HFFc6 (cell line): Measurements from ENCODE around the gene ABL2. TPM values are rescaled to one million over a fixed set of nuclear protein-coding genes. Genes with fewer than 3 reads are reported as not detected.

Source experiments
- DNase-seq: peaks from one replicate; pipeline ENCODE4 v3.0.0-alpha.2; 2018
- H3K27ac Mint-ChIP-seq: 2 replicates; pipeline ENCODE4 v1.8.0; 2020; ENCODE audit warnings: mild to moderate bottlenecking, mixed read lengths
- H3K27me3 Mint-ChIP-seq: 2 replicates; pipeline ENCODE4 v1.8.0; 2021; ENCODE audit warnings: mild to moderate bottlenecking, moderate library complexity, mixed read lengths; ENCODE audit not compliant: insufficient read depth
- H3K36me3 Mint-ChIP-seq: 2 replicates; pipeline ENCODE4 v1.8.0; 2021; ENCODE audit warnings: low read depth, mixed read lengths
- H3K4me1 Mint-ChIP-seq: 2 replicates; pipeline ENCODE4 v1.8.0; 2020; ENCODE audit warnings: low read depth, mixed read lengths
- H3K4me3 Mint-ChIP-seq: 2 replicates; pipeline ENCODE4 v1.8.0; 2020; ENCODE audit warnings: mild to moderate bottlenecking, moderate library complexity, mixed read lengths
- H3K9me3 Mint-ChIP-seq: 2 replicates; pipeline ENCODE4 v1.8.0; 2020; ENCODE audit warnings: mild to moderate bottlenecking, mixed read lengths
- CTCF ChIP-seq: fragments of 200-600 bp; sonication (generic); IDR thresholded peaks from 2 replicates; pipeline ENCODE4 v1.5.0; 2021; ENCODE audit warnings: antibody characterized with exemption, mild to moderate bottlenecking
- total RNA-seq, 6 experiments: library from RNA; stranded (reverse); fragmentation: NEBNext Ultra II Directional; extraction: Animal tissue kit (Norgen Biotek cat#: 25700); gene quantifications; 2 replicates in 1 of 6; 3 replicates in 5 of 6; pipeline ENCODE4 v1.2.3, GENCODE V29; 2021

The ABL2 gene
- total RNA-seq, 6 experiments from 2014 or later, result 54.1 to 65.9 (median 61.2) TPM

DNA sequence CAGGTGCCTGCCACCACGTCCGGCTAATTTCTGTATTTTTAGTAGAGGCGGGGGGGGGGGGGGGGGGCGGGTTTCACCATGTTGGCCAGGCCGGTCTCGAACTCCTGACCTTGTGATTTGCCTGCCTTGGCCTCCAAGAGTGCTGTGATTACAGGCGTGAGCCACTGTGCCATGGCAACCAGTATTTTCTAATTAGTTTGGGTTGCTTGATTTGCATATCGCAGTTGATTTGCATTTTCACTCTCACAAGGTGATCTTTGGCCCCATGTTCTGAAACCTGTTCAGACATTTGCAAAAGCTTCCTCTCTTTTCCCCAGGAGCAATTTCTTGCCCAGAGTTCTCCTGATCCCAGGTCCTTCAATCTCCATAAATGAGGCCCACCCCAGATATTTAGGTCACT, 145.9 kb downstream of the ABL2 start:
- peaks cover 6% of the 10 kb centered on the region; the same call in 1 of the 2 replicates for H3K27me3 Mint-ChIP-seq
- TF ChIP-seq CTCF, result no peak
- peaks cover 25% of the 10 kb centered on the region for H3K4me1 Mint-ChIP-seq
- peak overlapping the region; percentile 98 for H3K4me3 Mint-ChIP-seq
- no peaks in the 10 kb centered on the region for H3K9me3 Mint-ChIP-seq
- peaks cover 4% of the 10 kb centered on the region; the same call in 1 of the 2 replicates for H3K36me3 Mint-ChIP-seq
- DNase-seq, result no peak
- H3K27ac Mint-ChIP-seq, result peak overlapping the region; percentile 44

- peak; percentile 33 for DNase-seq
- H3K9me3 Mint-ChIP-seq, result no peaks in the 10 kb centered on the region
- no peak for TF ChIP-seq CTCF
- H3K4me1 Mint-ChIP-seq, result peaks cover 30% of the 10 kb centered on the region
- H3K27ac Mint-ChIP-seq, result peak overlapping the region; percentile 95
- peaks cover 6% of the 10 kb centered on the region; the same call in 1 of the 2 replicates for H3K27me3 Mint-ChIP-seq
- peaks cover 3% of the 10 kb centered on the region; the same call in 1 of the 2 replicates for H3K36me3 Mint-ChIP-seq
- peak overlapping the region; percentile 98 for H3K4me3 Mint-ChIP-seq
These were observed 146.5 kb downstream of the ABL2 start for GRCh38 chr1:179082999-179083335.

DNA sequence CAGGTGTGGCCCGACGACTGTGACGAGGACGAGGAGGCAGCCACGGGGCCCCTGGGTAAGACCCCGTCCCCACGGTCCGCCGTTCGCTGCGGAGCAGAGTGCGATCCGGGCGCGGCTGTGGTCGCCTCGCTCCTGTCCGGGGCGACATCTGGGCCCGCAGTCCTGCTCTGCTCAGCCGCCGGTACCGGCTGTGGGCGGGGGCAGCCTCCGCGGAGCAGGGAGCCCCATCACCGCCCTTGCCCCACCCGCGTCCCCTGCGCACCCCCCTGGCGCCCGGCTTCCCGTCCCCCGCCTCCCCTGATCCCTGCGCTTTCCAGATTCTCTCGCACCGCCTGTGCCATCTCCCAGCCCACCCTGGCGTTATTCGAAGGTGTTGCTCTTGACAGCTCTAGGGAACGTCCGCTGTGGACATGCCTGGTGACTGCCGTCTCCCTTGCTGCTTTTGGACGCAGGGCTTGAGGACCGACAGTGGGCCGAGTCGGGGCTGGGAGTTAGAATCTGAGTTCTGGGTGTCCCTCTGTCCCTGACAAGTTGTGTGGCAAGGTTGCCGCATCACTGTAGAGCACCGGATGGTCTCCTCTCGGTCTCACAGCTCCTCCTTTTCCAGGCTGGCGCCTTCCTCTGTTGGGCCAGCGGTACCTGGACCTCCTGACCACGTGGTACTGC, 147.0 kb downstream of the ABL2 start:
- no peak for DNase-seq
- Mint-ChIP-seq H3K36me3 (peaks cover 3% of the 10 kb centered on the region; the same call in 1 of the 2 replicates), H3K27ac (peak overlapping the region; percentile 95), H3K9me3 (no peaks in the 10 kb centered on the region), H3K4me3 (peak overlapping the region; percentile 98), H3K4me1 (peaks cover 35% of the 10 kb centered on the region), H3K27me3 (peaks cover 6% of the 10 kb centered on the region; the same call in 1 of the 2 replicates)
- TF ChIP-seq CTCF, result no peak

DNA sequence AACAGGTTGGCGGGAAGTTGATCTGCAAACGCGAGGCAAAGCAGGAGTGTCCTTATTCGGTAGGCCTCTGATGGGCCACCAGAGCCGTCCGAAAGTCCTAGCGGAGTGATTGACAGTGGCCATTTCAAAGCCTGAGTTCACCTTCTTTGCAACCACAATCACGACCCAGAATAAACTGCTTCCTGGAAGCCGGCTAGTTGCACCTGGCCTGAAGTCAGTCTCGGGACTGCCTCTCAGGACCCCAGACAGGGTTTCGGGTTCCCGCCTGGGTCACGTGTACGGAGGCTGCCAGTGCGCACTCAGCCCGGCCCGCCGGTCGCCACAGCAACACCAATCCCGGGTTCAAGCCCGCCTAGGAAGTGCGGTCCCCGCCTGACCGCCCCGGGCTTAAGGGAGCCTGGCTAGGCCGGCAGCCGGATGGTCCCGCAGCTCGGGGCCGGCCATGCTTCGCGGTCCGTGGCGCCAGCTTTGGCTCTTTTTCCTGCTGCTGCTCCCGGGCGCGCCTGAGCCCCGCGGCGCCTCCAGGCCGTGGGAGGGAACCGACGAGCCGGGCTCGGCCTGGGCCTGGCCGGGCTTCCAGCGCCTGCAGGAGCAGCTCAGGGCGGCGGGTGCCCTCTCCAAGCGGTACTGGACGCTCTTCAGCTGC, 147.7 kb downstream of the ABL2 start, which contains the start of gene TOR3A:
TSS of gene TOR3A (plus strand) at position 384 of the 646 bp plus-strand sequence. CDS start at position 443, 59 bp downstream.
- no peaks in the 10 kb centered on the region for H3K9me3 Mint-ChIP-seq
- peaks cover 3% of the 10 kb centered on the region; the same call in 1 of the 2 replicates for H3K36me3 Mint-ChIP-seq
- H3K4me1 Mint-ChIP-seq, result peaks cover 39% of the 10 kb centered on the region
- H3K4me3 Mint-ChIP-seq, result peak within 1 kb of the TSS; percentile 98
- H3K27ac Mint-ChIP-seq, result peak within 1 kb of the TSS; percentile 95
- DNase-seq, result peak; percentile 84
- peaks cover 6% of the 10 kb centered on the region; the same call in 1 of the 2 replicates for H3K27me3 Mint-ChIP-seq
- TF ChIP-seq CTCF, result no peak

DNA sequence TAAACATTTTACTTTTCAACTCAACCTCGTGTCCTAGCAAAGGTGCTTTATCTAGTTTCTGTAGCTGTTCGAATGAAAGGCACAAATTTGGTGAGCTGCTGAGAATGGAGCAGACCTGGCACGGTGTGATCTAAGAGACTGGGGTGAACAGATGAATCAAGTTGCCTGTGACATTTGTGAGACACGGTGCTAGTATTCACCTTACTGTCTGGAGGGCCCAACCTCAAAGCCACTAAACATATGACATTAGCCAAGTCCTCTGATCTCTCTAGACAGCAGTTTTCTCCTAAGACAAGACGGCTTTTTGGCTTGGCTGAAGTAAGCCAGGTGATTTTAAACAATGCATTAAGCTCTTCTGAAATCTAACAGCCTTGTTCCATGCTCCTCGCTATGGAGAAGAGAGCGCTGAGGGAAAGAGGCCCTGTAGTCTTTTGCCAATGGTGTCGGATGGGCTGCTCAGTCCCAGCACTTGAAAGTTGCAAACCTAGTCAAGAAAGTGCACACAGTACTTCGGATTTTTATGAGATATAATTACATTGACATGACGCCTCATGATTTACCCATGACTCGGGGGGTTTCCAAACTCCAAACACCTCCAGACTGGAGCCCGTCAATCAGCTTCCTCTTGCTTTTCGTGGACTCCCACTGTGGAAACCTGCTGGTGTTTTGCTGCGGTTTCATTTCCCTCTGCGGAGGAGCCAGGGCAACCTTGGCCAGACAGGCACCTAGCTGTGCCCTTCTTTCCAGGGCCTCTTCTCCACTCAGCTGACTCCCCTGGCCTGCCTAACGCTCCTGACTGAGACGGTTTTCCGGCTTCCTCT, 148.4 kb downstream of the ABL2 start:
- H3K27me3 Mint-ChIP-seq, result peaks cover 6% of the 10 kb centered on the region; the same call in 1 of the 2 replicates
- no peaks in the 10 kb centered on the region for H3K36me3 Mint-ChIP-seq
- H3K4me1 Mint-ChIP-seq, result peaks cover 44% of the 10 kb centered on the region
- no peaks in the 10 kb centered on the region for H3K9me3 Mint-ChIP-seq
- H3K4me3 Mint-ChIP-seq, result peak overlapping the region; percentile 98
- peak overlapping the region; percentile 89 for H3K27ac Mint-ChIP-seq
- no peak for DNase-seq
- no peak for TF ChIP-seq CTCF
